Esophagus squamous epithelium (tissue), 4 donors: ENCODE measurements around the gene RPH3AL.

ENCODE experiments used
- CTCF ChIP-seq, 6 experiments: fragments of 450-650 bp in 4 of 6; fragments of 200-600 bp in 2 of 6; sonication (generic) in 2 of 6; IDR thresholded peaks; one replicate each; pipeline ENCODE4 v1.5.1; 2016 to 2019; ENCODE audit warnings: antibody characterized with exemption in 6 of 6, mild to moderate bottlenecking in 4 of 6, moderate library complexity in 4 of 6
- POLR2A ChIP-seq, 4 donors: fragments of 450-650 bp; IDR thresholded peaks; one replicate each; pipeline ENCODE4 v1.6.1; 2017; ENCODE audit warnings: antibody characterized with exemption in 4 of 4, mild to moderate bottlenecking in 4 of 4, moderate library complexity in 3 of 4

- TF ChIP-seq CTCF (IDR thresholded peaks at IDR 0.05) (no peak), POLR2A (IDR thresholded peaks at IDR 0.05) (no peak)
Measured at GRCh38 chr17:400257-400656, 47.6 kb upstream of the RPH3AL start.
